Measurements from ENCODE around the gene KCNJ10.
"Not testable (repeated sequence)": the region's sequence is repeated elsewhere in the genome, so short reads cannot be mapped to it uniquely, and the experiment has no call there.

The KCNJ10 gene

DNA sequence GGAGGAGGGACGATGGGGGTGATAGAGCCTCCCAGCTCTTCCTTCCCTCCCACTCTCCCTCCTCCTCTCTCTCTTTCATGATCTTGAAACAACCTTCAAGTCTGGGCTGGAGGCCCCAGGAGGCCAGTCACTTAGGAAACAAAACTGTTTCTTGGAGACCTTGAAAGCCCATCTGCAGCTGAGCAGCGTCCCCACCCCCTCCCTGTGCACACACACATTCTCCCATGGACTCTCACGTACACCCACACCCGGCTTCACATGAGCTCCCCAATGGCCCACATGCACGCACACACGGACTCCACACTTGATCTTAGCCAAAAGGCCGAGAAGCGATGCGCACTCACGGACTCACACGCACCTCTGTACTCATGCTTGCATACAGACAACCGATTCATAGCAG is 42.4 kb upstream of the KCNJ10 start:
- Histone ChIP-seq H3K4me1 (no peaks in the 10 kb centered on the region), H3K4me2 (ENCODE audit: low read length) (no peak overlapping the region), H3K36me3 (ENCODE audit: control insufficient read depth, insufficient read depth, low read length) (no peaks in the 10 kb centered on the region), H3K9ac (no peak overlapping the region), H3K79me2 (no peaks in the 10 kb centered on the region), H3K27ac (no peak overlapping the region), H3K9me3 (ENCODE audit: control insufficient read depth, low read length) (no peaks in the 10 kb centered on the region), H3K27me3 (ENCODE audit: control insufficient read depth, insufficient read depth, low read length) (no peaks in the 10 kb centered on the region), H3K4me3 (ENCODE audit: low read depth, low read length) (no peak overlapping the region), H2AFZ (no peak overlapping the region)
- TF ChIP-seq, protein P1, sequence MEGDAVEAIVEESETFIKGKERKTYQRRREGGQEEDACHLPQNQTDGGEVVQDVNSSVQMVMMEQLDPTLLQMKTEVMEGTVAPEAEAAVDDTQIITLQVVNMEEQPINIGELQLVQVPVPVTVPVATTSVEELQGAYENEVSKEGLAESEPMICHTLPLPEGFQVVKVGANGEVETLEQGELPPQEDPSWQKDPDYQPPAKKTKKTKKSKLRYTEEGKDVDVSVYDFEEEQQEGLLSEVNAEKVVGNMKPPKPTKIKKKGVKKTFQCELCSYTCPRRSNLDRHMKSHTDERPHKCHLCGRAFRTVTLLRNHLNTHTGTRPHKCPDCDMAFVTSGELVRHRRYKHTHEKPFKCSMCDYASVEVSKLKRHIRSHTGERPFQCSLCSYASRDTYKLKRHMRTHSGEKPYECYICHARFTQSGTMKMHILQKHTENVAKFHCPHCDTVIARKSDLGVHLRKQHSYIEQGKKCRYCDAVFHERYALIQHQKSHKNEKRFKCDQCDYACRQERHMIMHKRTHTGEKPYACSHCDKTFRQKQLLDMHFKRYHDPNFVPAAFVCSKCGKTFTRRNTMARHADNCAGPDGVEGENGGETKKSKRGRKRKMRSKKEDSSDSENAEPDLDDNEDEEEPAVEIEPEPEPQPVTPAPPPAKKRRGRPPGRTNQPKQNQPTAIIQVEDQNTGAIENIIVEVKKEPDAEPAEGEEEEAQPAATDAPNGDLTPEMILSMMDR (IDR thresholded peaks at IDR 0.05), result no peak

DNA sequence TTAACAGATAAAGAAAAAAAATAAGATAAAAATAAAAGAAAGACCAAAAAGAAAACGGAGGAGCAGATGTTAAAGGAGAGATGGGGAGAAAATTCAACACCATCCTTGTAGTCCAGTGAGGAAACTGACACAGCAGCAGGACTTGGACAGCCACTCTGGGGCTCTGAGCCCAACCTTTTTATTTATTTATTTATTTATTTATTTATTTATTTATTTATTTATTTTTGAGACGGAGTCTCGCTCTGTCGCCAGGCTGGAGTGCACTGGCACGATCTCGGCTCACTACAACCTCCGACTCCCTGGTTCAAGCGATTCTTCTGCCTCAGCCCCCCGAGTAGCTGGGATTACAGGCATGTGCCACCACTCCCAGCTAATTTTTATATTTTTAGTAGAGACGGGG is 41.5 kb upstream of the KCNJ10 start:
- not testable (repeated sequence) for H3K4me1 ChIP-seq; H3K27me3 ChIP-seq (ENCODE audit: control insufficient read depth, insufficient read depth, low read length); H2AFZ ChIP-seq; H3K9me3 ChIP-seq (ENCODE audit: control insufficient read depth, low read length); H3K36me3 ChIP-seq (ENCODE audit: control insufficient read depth, insufficient read depth, low read length); H3K4me3 ChIP-seq (ENCODE audit: low read depth, low read length); H3K4me2 ChIP-seq (ENCODE audit: low read length); H3K79me2 ChIP-seq; H3K27ac ChIP-seq; H3K9ac ChIP-seq

DNA sequence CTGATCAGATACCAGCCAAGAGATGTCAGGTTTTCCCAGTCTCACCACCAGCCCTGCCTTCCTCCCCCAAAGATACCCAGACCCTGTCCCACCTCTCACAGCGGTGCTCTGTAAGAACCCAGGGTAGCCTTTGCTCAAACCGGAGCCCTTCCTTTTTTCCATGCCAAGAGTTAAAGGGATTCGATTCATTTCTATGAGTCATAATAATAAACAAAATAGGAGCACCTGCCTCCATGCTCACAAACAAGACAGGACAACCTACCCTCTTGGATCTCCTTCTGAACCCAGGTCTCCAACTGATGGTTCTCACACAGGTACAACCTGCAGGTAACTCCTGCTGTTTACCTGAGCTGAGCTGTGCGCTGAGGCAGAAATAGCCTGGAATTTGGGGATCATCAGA is 39.7 kb upstream of the KCNJ10 start:
- TF ChIP-seq, protein P1 (IDR thresholded peaks at IDR 0.05), result no peak
- Histone ChIP-seq H3K79me2 (no peaks in the 10 kb centered on the region), H3K27ac (no peak overlapping the region), H3K36me3 (ENCODE audit: control insufficient read depth, insufficient read depth, low read length) (no peaks in the 10 kb centered on the region), H3K27me3 (ENCODE audit: control insufficient read depth, insufficient read depth, low read length) (no peaks in the 10 kb centered on the region), H3K4me2 (ENCODE audit: low read length) (no peak overlapping the region), H3K4me1 (no peaks in the 10 kb centered on the region), H2AFZ (no peak overlapping the region), H3K9me3 (ENCODE audit: control insufficient read depth, low read length) (no peaks in the 10 kb centered on the region), H3K4me3 (ENCODE audit: low read depth, low read length) (no peak overlapping the region), H3K9ac (no peak overlapping the region)

DNA sequence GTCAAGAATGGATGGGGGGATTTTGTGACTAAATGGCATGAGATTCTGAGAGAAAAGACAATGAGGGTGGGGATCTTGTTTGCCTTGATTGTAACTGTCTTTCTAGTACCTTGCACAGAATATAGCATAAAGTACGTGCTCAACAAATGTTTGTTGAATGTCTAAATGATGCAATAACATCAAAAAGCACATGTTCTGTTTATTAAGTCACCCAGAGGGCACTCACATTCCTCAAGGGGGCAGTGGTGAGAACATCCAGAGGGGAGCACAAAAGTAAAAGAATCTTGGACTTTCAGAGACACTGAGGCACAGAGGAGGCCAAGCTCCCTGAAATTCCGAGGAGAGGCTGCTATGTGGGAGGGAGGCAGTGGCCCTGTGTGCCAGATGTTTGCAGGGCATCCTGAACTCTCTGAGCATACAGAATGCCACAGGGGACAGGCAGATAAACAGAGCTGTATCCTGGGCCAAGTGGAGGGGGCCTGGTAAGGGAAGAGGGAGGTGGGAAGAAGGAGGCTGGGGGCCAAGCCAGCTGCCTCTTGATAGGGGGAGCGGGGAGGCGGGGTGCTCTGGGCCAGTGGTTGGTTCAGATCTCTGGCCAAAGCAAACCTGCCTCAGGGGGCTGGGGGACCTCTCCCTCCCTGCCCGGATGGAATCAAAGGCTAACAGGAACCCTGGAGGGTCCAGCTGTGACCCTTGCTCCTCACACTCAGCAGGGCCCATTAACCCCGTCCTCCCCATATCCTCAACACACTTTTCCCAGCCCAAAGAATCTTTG is 39.1 kb upstream of the KCNJ10 start:
- TF ChIP-seq, protein P1 (IDR thresholded peaks at IDR 0.05), result no peak
- H3K27ac ChIP-seq, result no peak overlapping the region
- H3K4me3 ChIP-seq (ENCODE audit: low read depth, low read length), result no peak overlapping the region
- H3K36me3 ChIP-seq (ENCODE audit: control insufficient read depth, insufficient read depth, low read length), result no peaks in the 10 kb centered on the region
- no peaks in the 10 kb centered on the region for H3K27me3 ChIP-seq (ENCODE audit: control insufficient read depth, insufficient read depth, low read length)
- no peak overlapping the region for H2AFZ ChIP-seq
- H3K79me2 ChIP-seq, result no peaks in the 10 kb centered on the region
- no peaks in the 10 kb centered on the region for H3K4me1 ChIP-seq
- no peak overlapping the region for H3K9ac ChIP-seq
- no peaks in the 10 kb centered on the region for H3K9me3 ChIP-seq (ENCODE audit: control insufficient read depth, low read length)
- H3K4me2 ChIP-seq (ENCODE audit: low read length), result no peak overlapping the region

DNA sequence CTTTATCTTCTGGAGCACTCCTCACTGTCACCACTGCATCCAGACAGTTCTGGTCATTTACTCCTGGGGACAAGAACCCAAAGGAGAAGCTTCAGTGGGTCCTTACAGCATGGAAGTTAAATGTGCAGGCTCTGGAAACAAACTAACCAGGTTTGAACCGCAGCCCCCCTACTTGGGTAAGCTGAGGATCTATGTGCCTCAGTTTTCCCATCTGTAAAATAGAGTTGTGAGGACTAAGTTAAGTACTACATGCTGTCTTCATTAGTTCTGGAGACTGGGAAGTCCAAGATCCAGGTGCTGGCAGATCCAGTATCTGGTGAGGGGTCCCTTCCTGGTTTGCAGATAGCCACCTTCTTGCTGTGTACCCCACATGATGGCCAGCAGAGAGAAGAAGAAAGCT is 37.6 kb upstream of the KCNJ10 start:
- TF ChIP-seq, protein P1 (IDR thresholded peaks at IDR 0.05), result no peak
- Histone ChIP-seq H3K79me2 (no peaks in the 10 kb centered on the region), H3K36me3 (ENCODE audit: control insufficient read depth, insufficient read depth, low read length) (no peaks in the 10 kb centered on the region), H3K9ac (no peak overlapping the region), H3K27me3 (ENCODE audit: control insufficient read depth, insufficient read depth, low read length) (no peaks in the 10 kb centered on the region), H3K4me1 (no peaks in the 10 kb centered on the region), H3K4me2 (ENCODE audit: low read length) (no peak overlapping the region), H3K9me3 (ENCODE audit: control insufficient read depth, low read length) (no peaks in the 10 kb centered on the region), H2AFZ (no peak overlapping the region), H3K27ac (no peak overlapping the region), H3K4me3 (ENCODE audit: low read depth, low read length) (no peak overlapping the region)

Measured in parathyroid adenoma (tissue), 2 donors.